Activated B cell treated with CpG ODN at 0.5 μM for 24 hours (primary cell): ENCODE data around the gene SIGLEC15. TPM values are rescaled to one million over a fixed set of nuclear protein-coding genes. Genes with fewer than 3 reads are reported as not detected.

Experiments used
- ATAC-seq: fragments of 200-7000 bp; cut with Tn5 transposase; one replicate; pipeline ENCODE4 v1.10.0; 2021; ENCODE audit warnings: low read depth, mild to moderate bottlenecking, moderate library complexity
- CTCF ChIA-PET: fragments of 350-600 bp; sonication (Branson Sonifier 250); formaldehyde crosslinking; loops from one replicate; lab custom pipeline; 2021; ENCODE audit warnings: antibody characterized with exemption; lab: Charles Lee
- POLR2A ChIA-PET: fragments of 350-600 bp; sonication (Branson Sonifier 250); formaldehyde crosslinking; loops from one replicate; lab custom pipeline; 2021; ENCODE audit warnings: antibody characterized with exemption; lab: Charles Lee
- DNase-seq: peaks from one replicate; pipeline ENCODE4 v3.0.0; 2022
- H3K27ac Mint-ChIP-seq: one replicate; pipeline ENCODE4 v1.8.0; 2020; ENCODE audit warnings: mixed read lengths
- H3K27me3 Mint-ChIP-seq: one replicate; pipeline ENCODE4 v1.8.0; 2021; ENCODE audit warnings: mixed read lengths
- H3K36me3 Mint-ChIP-seq: one replicate; pipeline ENCODE4 v1.8.0; 2021; ENCODE audit warnings: low read depth, mixed read lengths
- H3K4me1 Mint-ChIP-seq: one replicate; pipeline ENCODE4 v1.8.0; 2021; ENCODE audit warnings: mixed read lengths
- H3K4me3 Mint-ChIP-seq: one replicate; pipeline ENCODE4 v1.8.0; 2020; ENCODE audit warnings: mild to moderate bottlenecking, mixed read lengths
- H3K9me3 Mint-ChIP-seq: one replicate; pipeline ENCODE4 v1.8.0; 2020; ENCODE audit warnings: mixed read lengths
- CTCF ChIP-seq: fragments of 200-600 bp; IDR thresholded peaks from one replicate; pipeline ENCODE4 v1.8.0; 2022; ENCODE audit warnings: antibody characterized with exemption, mild to moderate bottlenecking
- intact Hi-C: fragments of 100-400 bp; cut with micrococcal nuclease; formaldehyde crosslinking; loops from one replicate; pipeline ENCODE4 v1.15.1; 2024
- total RNA-seq: library from RNA; stranded (reverse); gene quantifications from 2 replicates; pipeline ENCODE4 v1.2.3, GENCODE V29; 2022

Gene SIGLEC15
- total RNA-seq, 1 donor from 2014 or later, result not detected

- ATAC-seq (no peak), DNase-seq (no peak)
- intact Hi-C loops, result no loop called here
- ChIA-PET CTCF (no interaction called here), POLR2A (no interaction called here)
- no peak overlapping the region for H3K27ac Mint-ChIP-seq
- H3K4me1 Mint-ChIP-seq, result no peaks in the 10 kb centered on the region
- peaks cover 14% of the 10 kb centered on the region for H3K27me3 Mint-ChIP-seq
- H3K4me3 Mint-ChIP-seq, result no peak overlapping the region
- H3K9me3 Mint-ChIP-seq, result no peaks in the 10 kb centered on the region
- TF ChIP-seq CTCF, result no peak
- no peaks in the 10 kb centered on the region for H3K36me3 Mint-ChIP-seq
Measured at GRCh38 chr18:45783097-45784075, 42.1 kb upstream of the SIGLEC15 start.

GRCh38 chr18:45785134-45785533, 40.3 kb upstream of the SIGLEC15 start:
- H3K9me3 Mint-ChIP-seq, result no peaks in the 10 kb centered on the region
- TF ChIP-seq CTCF, result no peak
- CTCF ChIA-PET, result no interaction called here

GRCh38 chr18:45786941-45787340, 38.5 kb upstream of the SIGLEC15 start:
- intact Hi-C loops, result no loop called here
- H3K27ac Mint-ChIP-seq, result no peak overlapping the region
- no peak overlapping the region for H3K4me3 Mint-ChIP-seq
- H3K4me1 Mint-ChIP-seq, result no peaks in the 10 kb centered on the region
- ChIA-PET POLR2A (no interaction called here), CTCF (interaction anchor here (0.7 kb wide), 1 partner anchor 166 kb away, joined by 3 read pairs; no protein-coding TSS in a partner anchor)
- no peaks in the 10 kb centered on the region for H3K27me3 Mint-ChIP-seq
- H3K9me3 Mint-ChIP-seq, result no peaks in the 10 kb centered on the region
- no peaks in the 10 kb centered on the region for H3K36me3 Mint-ChIP-seq
- ATAC-seq, result no peak
- no peak for TF ChIP-seq CTCF
- DNase-seq, result no peak

More at GRCh38 chr18:45785134-45785533, 40.3 kb upstream of the SIGLEC15 start:
- H3K27me3 Mint-ChIP-seq, result peaks cover 3% of the 10 kb centered on the region
- no peaks in the 10 kb centered on the region for H3K4me1 Mint-ChIP-seq
- H3K27ac Mint-ChIP-seq, result no peak overlapping the region
- intact Hi-C loops, result no loop called here
- no peak overlapping the region for H3K4me3 Mint-ChIP-seq
- POLR2A ChIA-PET, result no interaction called here
- H3K36me3 Mint-ChIP-seq, result no peaks in the 10 kb centered on the region
- ATAC-seq (no peak), DNase-seq (no peak)

- no peak overlapping the region for H3K4me3 Mint-ChIP-seq
- no peaks in the 10 kb centered on the region for H3K36me3 Mint-ChIP-seq
- no peaks in the 10 kb centered on the region for H3K9me3 Mint-ChIP-seq
- H3K27me3 Mint-ChIP-seq, result no peaks in the 10 kb centered on the region
- DNase-seq, result no peak
- ChIA-PET POLR2A (no interaction called here), CTCF (no interaction called here)
- no peak overlapping the region for H3K27ac Mint-ChIP-seq
- ATAC-seq, result no peak
- H3K4me1 Mint-ChIP-seq, result no peaks in the 10 kb centered on the region
- intact Hi-C loops, result no loop called here
- no peak for TF ChIP-seq CTCF
Measured at GRCh38 chr18:45787346-45787745, 38.1 kb upstream of the SIGLEC15 start.

GRCh38 chr18:45788861-45789260, 36.6 kb upstream of the SIGLEC15 start:
- Mint-ChIP-seq H3K27ac (no peak overlapping the region), H3K4me1 (no peaks in the 10 kb centered on the region), H3K9me3 (no peaks in the 10 kb centered on the region), H3K27me3 (no peaks in the 10 kb centered on the region), H3K36me3 (no peaks in the 10 kb centered on the region), H3K4me3 (no peak overlapping the region)
- intact Hi-C loops, result no loop called here
- POLR2A ChIA-PET, result no interaction called here
- CTCF ChIA-PET, result no interaction called here
- DNase-seq, result no peak
- ATAC-seq, result no peak
- TF ChIP-seq CTCF, result no peak
